GM13976 (cell line): ENCODE measurements around the gene A3GALT2.

Source experiments
- DNase-seq: peaks from one replicate; pipeline ENCODE4 v3.0.0; 2012; ENCODE audit warnings: low spot score
- CTCF ChIP-seq: IDR thresholded peaks from 2 replicates; pipeline ENCODE4 v1.5.1; 2012; ENCODE audit warnings: borderline replicate concordance, mild to moderate bottlenecking; ENCODE audit not compliant: insufficient read depth; ENCODE audit errors: extremely low read depth, missing control alignments, control extremely low read depth
- in situ Hi-C: fragments of 300-500 bp; cut with MboI; formaldehyde crosslinking; loops from one replicate; pipeline ENCODE4 v1.12.0; 2022; ENCODE audit warnings: low sequenced_read_pairs, mixed read lengths, inconsistent platforms; ENCODE audit not compliant: unreplicated experiment

A3GALT2 gene

GRCh38 chr1:33366762-33367484, 46.0 kb upstream of the A3GALT2 start:
- in situ Hi-C loops = loop anchor here (5.0 kb wide), 1 partner anchor 70 kb away; no protein-coding TSS in a partner anchor
- TF ChIP-seq CTCF = no peak
- DNase-seq = no peak

- TF ChIP-seq CTCF = no peak
- in situ Hi-C loops = loop anchor here (5.0 kb wide), 1 partner anchor 68 kb away; no protein-coding TSS in a partner anchor
- no peak for DNase-seq
Measured at GRCh38 chr1:33365560-33365997, 44.7 kb upstream of the A3GALT2 start.

GRCh38 chr1:33364565-33364918, 43.6 kb upstream of the A3GALT2 start:
- in situ Hi-C loops = no loop called here
- DNase-seq = no peak
- no peak for TF ChIP-seq CTCF

GRCh38 chr1:33363470-33363861, 42.6 kb upstream of the A3GALT2 start:
- no peak for DNase-seq
- no peak for TF ChIP-seq CTCF
- in situ Hi-C loops = no loop called here

- DNase-seq = no peak
- TF ChIP-seq CTCF = no peak
- in situ Hi-C loops = no loop called here
Measured at GRCh38 chr1:33363021-33363420, 42.1 kb upstream of the A3GALT2 start.

GRCh38 chr1:33361532-33362235, 40.8 kb upstream of the A3GALT2 start:
- no peak for TF ChIP-seq CTCF
- DNase-seq = no peak
- in situ Hi-C loops = no loop called here
